ENCODE results near the gene UGT2B28.
"Not testable (repeated sequence)": the region's sequence is repeated elsewhere in the genome, so short reads cannot be mapped to it uniquely, and the experiment has no call there.

GRCh38 chr4:69250884-69251283, 29.4 kb upstream of the UGT2B28 start:
- not testable (repeated sequence) for TF ChIP-seq CTCF (conservative IDR thresholded peaks at IDR 0.05); ZFX (IDR thresholded peaks at IDR 0.05)
